NT2/D1 (cell line): ENCODE results near the gene RHO.

Source experiments
- YY1 ChIP-seq: IDR thresholded peaks from 2 replicates; pipeline ENCODE4 v1.6.1; 2011; ENCODE audit not compliant: insufficient read length, insufficient read depth
- ZNF274 ChIP-seq: IDR thresholded peaks from 2 replicates; pipeline ENCODE4 v1.6.1; 2011; ENCODE audit warnings: mild to moderate bottlenecking, low read depth, low read length

GRCh38 chr3:129557548-129557894 lies 29.1 kb downstream of the RHO start:
- TF ChIP-seq YY1, result no peak
- TF ChIP-seq ZNF274, result no peak
